Astrocyte (in vitro differentiated cells and primary cell): ENCODE measurements around the gene FUCA1.
A peak's percentile ranks its signal among the peaks of the same experiment; 100 is the strongest.

Source experiments
- CTCF ChIP-seq: IDR thresholded peaks from 2 replicates; pipeline ENCODE4 v1.5.1; 2011; ENCODE audit warnings: low read depth, mild to moderate bottlenecking, inconsistent platforms, low read length, moderate library complexity; ENCODE audit not compliant: insufficient read depth
- EZH2 ChIP-seq: IDR thresholded peaks from 2 replicates; pipeline ENCODE4 v1.6.1; 2012; ENCODE audit warnings: mild to moderate bottlenecking, low read length, inconsistent platforms; ENCODE audit not compliant: insufficient read depth

DNA sequence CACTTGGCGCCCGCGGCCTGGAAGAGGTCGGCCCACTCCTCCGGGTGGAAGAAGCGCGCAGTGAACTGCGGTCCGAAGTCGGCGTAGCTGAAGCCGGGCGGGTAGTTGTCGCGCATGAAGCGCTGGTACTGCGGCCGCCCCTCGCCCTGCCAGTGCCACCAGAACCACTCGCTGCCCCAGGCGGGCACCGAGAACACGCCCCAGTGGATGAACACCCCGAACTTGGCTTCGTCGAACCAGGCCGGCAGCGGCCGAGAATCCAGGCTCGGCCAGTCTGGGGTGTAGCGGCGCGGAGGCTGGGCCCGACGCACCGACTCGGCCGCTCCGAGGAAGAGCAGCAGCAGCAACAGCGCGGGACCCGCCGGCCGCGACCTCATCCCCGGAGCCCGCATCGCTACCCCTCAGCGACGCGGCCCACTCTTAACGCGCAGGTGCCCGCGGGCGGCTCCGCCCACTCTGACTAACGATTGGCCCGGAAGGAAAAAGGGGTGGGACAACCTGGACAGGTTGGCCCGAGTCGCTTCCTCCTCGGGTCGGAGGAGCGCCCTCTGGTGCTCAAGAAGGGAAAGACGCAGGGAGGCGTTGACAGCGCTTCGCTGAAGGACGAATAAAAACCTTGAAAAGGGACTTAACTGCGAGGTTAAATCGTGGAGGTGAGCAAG, at the start of gene FUCA1:
- peak; percentile 94 for TF ChIP-seq CTCF
- peak; percentile 34 for TF ChIP-seq EZH2
